PFSK-1 (cell line): ENCODE data around the gene CHRNA1.

Experiments used
- FOXP2 ChIP-seq: optimal IDR thresholded peaks from 2 replicates; pipeline ENCODE3; 2011; ENCODE audit warnings: borderline replicate concordance, control low read depth, inconsistent platforms; ENCODE audit not compliant: insufficient read depth; ENCODE audit errors: extremely low read length, extremely low read depth
- POLR2AphosphoS5 ChIP-seq: IDR thresholded peaks from 2 replicates; pipeline ENCODE4 v1.6.1; 2012; ENCODE audit warnings: low read depth, mild to moderate bottlenecking, control low read depth, low read length, moderate library complexity
- REST ChIP-seq, 2 experiments: IDR thresholded peaks; 2 replicates each; pipeline versions ENCODE4 v1.6.1 to v1.8.0; 2011 to 2012; ENCODE audit warnings: low read depth in 2 of 2, low read length in 2 of 2, control low read depth in 1 of 2, inconsistent platforms in 1 of 2, mild to moderate bottlenecking in 1 of 2, moderate library complexity in 1 of 2; ENCODE audit not compliant: insufficient read depth in 1 of 2
- SIN3A ChIP-seq: IDR thresholded peaks from 2 replicates; pipeline ENCODE4 v1.6.1; 2012; ENCODE audit warnings: mild to moderate bottlenecking, low read length, moderate library complexity, borderline replicate concordance; ENCODE audit not compliant: insufficient read depth
- TAF1 ChIP-seq: IDR thresholded peaks from 2 replicates; pipeline ENCODE4 v1.6.1; 2012; ENCODE audit warnings: low read length, control low read depth, borderline replicate concordance; ENCODE audit not compliant: insufficient read depth

The CHRNA1 gene

GRCh38 chr2:174792309-174793025, 28.2 kb upstream of the CHRNA1 start:
- TF ChIP-seq TAF1 (no peak), FOXP2 (no peak)

- TF ChIP-seq REST (IDR thresholded peaks at IDR 0.05; ENCODE audit: insufficient read depth in 1 of 2, low read depth in 2 of 2, low read length in 2 of 2): no peak
- TF ChIP-seq SIN3A: no peak
These were observed 27.5 kb upstream of the CHRNA1 start for GRCh38 chr2:174791746-174792280.

- no peak for TF ChIP-seq REST (IDR thresholded peaks at IDR 0.05; ENCODE audit: insufficient read depth in 1 of 2, low read depth in 2 of 2, low read length in 2 of 2)
- TF ChIP-seq SIN3A: no peak
- no peak for TF ChIP-seq TAF1
- no peak for TF ChIP-seq POLR2AphosphoS5
- TF ChIP-seq FOXP2: no peak
These were observed 26.7 kb upstream of the CHRNA1 start for GRCh38 chr2:174791020-174791419.

- TF ChIP-seq SIN3A (no peak), TAF1 (no peak), REST (IDR thresholded peaks at IDR 0.05; ENCODE audit: insufficient read depth in 1 of 2, low read depth in 2 of 2, low read length in 2 of 2) (no peak), POLR2AphosphoS5 (no peak), FOXP2 (no peak)
These were observed 24.7 kb upstream of the CHRNA1 start for GRCh38 chr2:174789001-174789400.

- no peak for TF ChIP-seq REST (IDR thresholded peaks at IDR 0.05; ENCODE audit: insufficient read depth in 1 of 2, low read depth in 2 of 2, low read length in 2 of 2)
- no peak for TF ChIP-seq FOXP2
- TF ChIP-seq POLR2AphosphoS5: no peak
- TF ChIP-seq TAF1: no peak
- no peak for TF ChIP-seq SIN3A
These were observed 24.1 kb upstream of the CHRNA1 start for GRCh38 chr2:174788291-174788929.
